Panc1 (cell line): ENCODE measurements around the gene SLC35E2B.
"Not testable (repeated sequence)": the region's sequence is repeated elsewhere in the genome, so short reads cannot be mapped to it uniquely, and the experiment has no call there.

Source experiments
- CTCF ChIP-seq: fragments of 450-650 bp; IDR thresholded peaks from 2 replicates; pipeline ENCODE4 v1.5.1; 2017; ENCODE audit warnings: mild to moderate bottlenecking
- POLR2AphosphoS5 ChIP-seq: IDR thresholded peaks from 2 replicates; pipeline ENCODE4 v1.6.1; 2012; ENCODE audit warnings: mild to moderate bottlenecking, low read depth, low read length, moderate library complexity
- TCF7L2 ChIP-seq: IDR thresholded peaks from 2 replicates; pipeline ENCODE4 v1.6.1; 2011; ENCODE audit warnings: mild to moderate bottlenecking, low read depth, low read length, inconsistent platforms

- TF ChIP-seq CTCF, TCF7L2, POLR2AphosphoS5: not testable (repeated sequence)
These were observed 30.2 kb downstream of the SLC35E2B start for GRCh38 chr1:1662392-1662791.
